Esophagus squamous epithelium (tissue), 5 donors: Measurements from ENCODE around the gene CRNKL1. TPM values are rescaled to one million over a fixed set of nuclear protein-coding genes. Genes with fewer than 3 reads are reported as not detected.

Experiments used
- DNase-seq: peaks from one replicate; lab custom pipeline; 2025; lab: John Stamatoyannopoulos, UW
- H3K27ac ChIP-seq, 4 donors: fragments of 200-600 bp; sonication (generic); one replicate each; pipeline ENCODE4 v1.5.1; 2016 to 2019; ENCODE audit warnings: mild to moderate bottlenecking in 1 of 4
- H3K27me3 ChIP-seq, 4 donors: fragments of 200-600 bp; sonication (generic); 1 replicate in 3 of 4; 2 replicates in 1 of 4; pipeline versions ENCODE4 v1.5.1 to v1.6.0; 2017 to 2021; ENCODE audit warnings: antibody characterized with exemption in 1 of 4
- H3K36me3 ChIP-seq, 3 donors: fragments of 200-600 bp; sonication (generic); one replicate each; pipeline ENCODE4 v1.5.1; 2016 to 2019
- H3K4me1 ChIP-seq, 3 donors: fragments of 200-600 bp; sonication (generic); one replicate each; pipeline ENCODE4 v1.5.1; 2017 to 2019
- H3K4me3 ChIP-seq, 4 donors: fragments of 200-600 bp; sonication (generic); 1 replicate in 3 of 4; 2 replicates in 1 of 4; pipeline ENCODE4 v1.5.1; 2016 to 2019; ENCODE audit warnings: mild to moderate bottlenecking in 2 of 4, moderate library complexity in 1 of 4
- H3K9me3 ChIP-seq, 3 donors: fragments of 200-600 bp; sonication (generic); one replicate each; pipeline ENCODE4 v1.5.1; 2016 to 2019
- POLR2A ChIP-seq, 4 donors: fragments of 450-650 bp; IDR thresholded peaks; one replicate each; pipeline ENCODE4 v1.6.1; 2017; ENCODE audit warnings: antibody characterized with exemption in 4 of 4, mild to moderate bottlenecking in 4 of 4, moderate library complexity in 3 of 4
- WGBS, 2 donors: methylation state at CpG; one replicate each; pipeline ENCODE4 v1.1.5; 2018; 5-methylcytosine and 5-hydroxymethylcytosine counted together
- intact Hi-C: fragments of 100-400 bp; cut with DNase I; formaldehyde crosslinking; loops from one replicate; pipeline ENCODE4 v1.15.0; 2022
- total RNA-seq, 4 donors: library from RNA; depleted of rRNA; stranded (reverse); fragments of >200 nt; gene quantifications; one replicate each; pipeline ENCODE4 v1.1.0, GENCODE V29; 2016
- TF ChIP-seq, protein P1 (sequence below), 6 experiments: fragments of 450-650 bp in 4 of 6; fragments of 200-600 bp in 2 of 6; sonication (generic) in 2 of 6; IDR thresholded peaks; one replicate each; pipeline ENCODE4 v1.5.1; 2016 to 2019; ENCODE audit warnings: antibody characterized with exemption in 6 of 6, mild to moderate bottlenecking in 4 of 6, moderate library complexity in 4 of 6
- donor health status: DM: yes; HTN: yes; CAD: no.

The CRNKL1 gene
- total RNA-seq, 4 donors from 2014 or later = 9.3 to 19.4 (median 15.8) TPM

DNA sequence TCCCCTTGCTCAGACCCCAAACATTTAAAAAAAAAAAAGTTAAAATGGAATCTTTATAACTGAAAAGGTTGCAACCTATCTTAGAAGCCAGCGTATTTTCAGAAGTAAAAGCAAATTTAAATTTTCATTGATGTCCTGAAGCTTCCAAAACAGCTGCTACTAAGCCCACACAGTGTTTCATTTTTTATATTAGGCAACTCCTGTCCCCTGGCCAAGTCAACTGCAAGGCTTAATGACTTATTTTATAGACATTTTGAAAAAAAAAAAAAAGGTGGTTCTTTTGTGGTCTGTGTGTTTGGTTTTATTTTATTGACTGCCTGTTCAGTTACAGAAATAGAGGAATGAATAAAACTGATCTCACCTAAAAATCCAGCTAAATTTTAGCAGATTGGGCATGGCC, 13.1 kb upstream of the CRNKL1 start:
- no peak for DNase-seq
- intact Hi-C loops = no loop called here
- Histone ChIP-seq H3K27ac (no peak overlapping the region), H3K4me1 (no peaks in the 10 kb centered on the region), H3K27me3 (peaks cover 0 to 23% (median 0%) of the 10 kb centered on the region in 4 donors), H3K9me3 (no peaks in the 10 kb centered on the region), H3K4me3 (no peak overlapping the region), H3K36me3 (no peaks in the 10 kb centered on the region)
- TF ChIP-seq, protein P1, sequence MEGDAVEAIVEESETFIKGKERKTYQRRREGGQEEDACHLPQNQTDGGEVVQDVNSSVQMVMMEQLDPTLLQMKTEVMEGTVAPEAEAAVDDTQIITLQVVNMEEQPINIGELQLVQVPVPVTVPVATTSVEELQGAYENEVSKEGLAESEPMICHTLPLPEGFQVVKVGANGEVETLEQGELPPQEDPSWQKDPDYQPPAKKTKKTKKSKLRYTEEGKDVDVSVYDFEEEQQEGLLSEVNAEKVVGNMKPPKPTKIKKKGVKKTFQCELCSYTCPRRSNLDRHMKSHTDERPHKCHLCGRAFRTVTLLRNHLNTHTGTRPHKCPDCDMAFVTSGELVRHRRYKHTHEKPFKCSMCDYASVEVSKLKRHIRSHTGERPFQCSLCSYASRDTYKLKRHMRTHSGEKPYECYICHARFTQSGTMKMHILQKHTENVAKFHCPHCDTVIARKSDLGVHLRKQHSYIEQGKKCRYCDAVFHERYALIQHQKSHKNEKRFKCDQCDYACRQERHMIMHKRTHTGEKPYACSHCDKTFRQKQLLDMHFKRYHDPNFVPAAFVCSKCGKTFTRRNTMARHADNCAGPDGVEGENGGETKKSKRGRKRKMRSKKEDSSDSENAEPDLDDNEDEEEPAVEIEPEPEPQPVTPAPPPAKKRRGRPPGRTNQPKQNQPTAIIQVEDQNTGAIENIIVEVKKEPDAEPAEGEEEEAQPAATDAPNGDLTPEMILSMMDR (IDR thresholded peaks at IDR 0.05) = no peak
- no peak for TF ChIP-seq POLR2A (IDR thresholded peaks at IDR 0.05)
- WGBS, 2 donors = 74 to 91% methylated on average over 1 of the region's 1 CpG

DNA sequence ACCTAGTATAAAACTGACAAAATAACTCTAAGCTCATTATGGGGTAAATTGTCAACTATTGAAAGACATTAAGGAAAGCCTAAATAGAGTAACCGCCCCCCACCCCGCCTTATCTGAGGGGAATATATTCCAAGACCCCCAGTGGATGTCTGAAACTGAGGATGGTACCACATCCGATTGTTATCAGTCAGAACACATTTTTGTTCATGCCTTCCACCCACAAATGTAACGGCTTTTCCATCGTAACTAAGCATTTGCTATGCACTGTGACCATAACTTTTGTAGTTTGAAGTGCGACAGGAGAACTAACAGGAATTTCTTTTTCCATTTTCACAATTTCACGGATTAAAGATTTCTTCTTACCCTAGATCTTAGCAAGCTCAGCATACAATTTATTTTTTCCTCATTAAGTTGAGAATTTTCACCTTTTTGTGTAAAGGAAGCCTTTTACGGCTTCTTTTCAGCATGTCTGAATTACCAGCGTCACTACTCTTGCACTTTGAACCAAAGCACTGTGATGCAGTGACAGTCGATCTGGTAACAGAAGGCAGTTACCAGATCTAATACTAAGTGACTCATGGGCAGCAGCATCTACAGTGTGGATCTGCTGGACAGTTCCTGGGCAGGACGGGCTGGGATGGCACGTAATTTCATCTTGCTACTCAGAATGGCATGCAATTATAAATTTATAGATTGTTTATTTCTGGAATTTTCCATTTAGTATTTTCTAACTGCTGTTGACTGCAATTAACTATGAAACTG, 11.9 kb upstream of the CRNKL1 start:
- H3K36me3 ChIP-seq = no peaks in the 10 kb centered on the region
- WGBS, 2 donors = 65 to 85% methylated on average over 12 of the region's 12 CpGs
- TF ChIP-seq POLR2A (IDR thresholded peaks at IDR 0.05) = no peak
- peaks cover 0 to 23% (median 0%) of the 10 kb centered on the region in 4 donors for H3K27me3 ChIP-seq
- intact Hi-C loops = no loop called here
- H3K27ac ChIP-seq = no peak overlapping the region
- no peaks in the 10 kb centered on the region for H3K4me1 ChIP-seq
- H3K4me3 ChIP-seq = no peak overlapping the region
- H3K9me3 ChIP-seq = no peaks in the 10 kb centered on the region
- DNase-seq = no peak

DNA sequence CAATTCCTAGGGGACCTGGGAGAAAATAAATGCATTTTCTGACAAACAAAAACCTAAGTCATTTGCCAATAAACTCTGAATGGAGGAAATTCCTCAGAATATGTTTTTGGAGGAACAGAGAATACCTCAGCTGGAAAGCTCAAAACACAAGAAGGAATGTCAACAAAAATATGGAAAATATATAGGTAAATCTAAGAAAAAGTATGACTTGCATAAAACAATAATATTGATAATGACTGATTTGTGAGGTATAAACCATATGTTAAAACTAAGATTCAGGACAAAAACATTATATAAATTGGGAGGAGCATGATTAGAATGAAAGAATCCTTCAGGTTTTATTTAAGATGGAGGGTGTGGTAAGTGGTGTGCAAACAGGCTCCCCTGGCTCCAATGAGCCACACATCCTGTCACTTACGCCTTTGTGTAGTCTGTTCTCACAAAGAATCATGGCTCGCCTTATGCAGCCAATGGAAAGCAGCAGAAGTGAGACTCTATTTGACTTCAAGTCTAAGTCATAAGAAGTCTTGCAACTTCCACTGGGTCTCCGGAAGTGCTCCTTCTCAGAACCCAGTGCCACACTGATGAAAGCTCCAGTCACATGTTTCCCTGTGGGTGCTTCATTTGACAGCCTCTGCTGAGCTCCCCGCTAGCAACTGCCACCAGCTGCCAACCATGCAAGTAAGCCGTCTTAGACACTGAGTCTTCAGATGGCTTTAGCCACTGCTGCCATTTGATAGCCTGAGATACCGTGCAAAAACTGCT, 8.2 kb upstream of the CRNKL1 start:
- intact Hi-C loops = no loop called here
- Histone ChIP-seq H3K36me3 (no peaks in the 10 kb centered on the region), H3K4me3 (no peak overlapping the region), H3K9me3 (no peaks in the 10 kb centered on the region), H3K27ac (no peak overlapping the region), H3K27me3 (peaks cover 0 to 23% (median 0%) of the 10 kb centered on the region in 4 donors), H3K4me1 (no peaks in the 10 kb centered on the region)
- TF ChIP-seq POLR2A (IDR thresholded peaks at IDR 0.05) = no peak
- TF ChIP-seq, protein P1 (IDR thresholded peaks at IDR 0.05) = no peak
- no peak for DNase-seq
- 78 to 87% methylated on average over 6 of the region's 6 CpGs for WGBS, 2 donors

DNA sequence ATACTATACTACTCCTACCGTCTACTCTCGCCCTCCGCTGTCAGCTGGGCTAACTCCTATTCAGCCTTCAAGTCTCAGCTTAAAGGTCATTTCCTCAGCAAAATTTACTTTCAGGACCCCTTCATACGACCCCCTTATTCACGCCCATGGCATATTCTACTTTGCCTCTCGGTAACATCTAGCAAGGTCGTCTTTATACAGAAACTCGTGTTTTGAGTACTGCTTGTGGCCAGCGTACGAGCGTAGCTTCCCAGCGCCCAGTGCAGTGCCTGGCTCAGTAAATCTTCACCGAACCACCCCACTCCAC, 546 bp downstream of the CRNKL1 start:
- no peak for TF ChIP-seq POLR2A (IDR thresholded peaks at IDR 0.05)
- TF ChIP-seq, protein P1 (IDR thresholded peaks at IDR 0.05) = no peak
- H3K36me3 ChIP-seq = peaks cover 10 to 37% (median 16%) of the 10 kb centered on the region in 3 donors
- no peaks in the 10 kb centered on the region for H3K27me3 ChIP-seq
- 1 to 2% methylated on average over 9 to 13 of the region's 13 CpGs for WGBS, 2 donors
- peak overlapping the region; percentile 89 to 92 (median 92) for H3K27ac ChIP-seq
- no peaks in the 10 kb centered on the region for H3K9me3 ChIP-seq
- peak overlapping the region; percentile 88 to 94 (median 90) for H3K4me3 ChIP-seq
- intact Hi-C loops = no loop called here
- peaks cover 0 to 19% (median 7%) of the 10 kb centered on the region in 3 donors for H3K4me1 ChIP-seq
- no peak for DNase-seq

DNA sequence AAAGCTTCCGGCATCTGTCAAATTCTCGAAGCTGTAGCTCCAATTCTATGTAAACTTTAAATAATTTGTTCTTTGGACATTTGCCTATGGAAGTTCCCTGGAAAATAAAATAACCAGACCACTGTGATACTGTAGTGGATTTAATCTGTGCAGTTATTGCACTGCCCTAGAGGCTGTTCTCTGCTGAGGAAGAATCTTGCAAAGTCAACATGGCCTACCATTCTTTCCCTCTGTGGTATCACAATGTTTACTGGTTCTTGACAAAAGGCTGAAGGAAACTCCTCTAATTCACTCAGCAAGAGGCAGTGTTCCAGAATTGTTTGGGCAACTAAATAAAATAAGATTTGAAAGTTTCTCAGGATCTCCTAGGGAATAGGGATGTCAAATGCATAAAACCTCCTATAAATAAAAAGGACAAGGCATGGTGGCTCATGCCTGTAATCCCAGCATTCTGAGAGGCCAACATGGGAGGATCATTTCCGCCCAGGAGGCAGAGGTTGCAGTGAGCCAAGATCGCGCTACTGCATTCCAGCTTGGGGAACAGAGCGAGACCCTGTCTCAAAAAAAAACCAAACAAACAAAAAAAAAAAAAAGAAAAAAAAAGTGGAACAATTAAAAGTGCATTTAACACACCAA, 12.4 kb downstream of the CRNKL1 start:
- peaks cover 23 to 100% (median 51%) of the 10 kb centered on the region in 3 donors for H3K36me3 ChIP-seq
- H3K9me3 ChIP-seq = no peaks in the 10 kb centered on the region
- 93 to 97% methylated on average over 5 to 6 of the region's 6 CpGs for WGBS, 2 donors
- H3K4me1 ChIP-seq = no peaks in the 10 kb centered on the region
- no peak overlapping the region for H3K4me3 ChIP-seq
- intact Hi-C loops = no loop called here
- H3K27me3 ChIP-seq = no peaks in the 10 kb centered on the region
- TF ChIP-seq POLR2A (IDR thresholded peaks at IDR 0.05) = no peak
- TF ChIP-seq, protein P1 (IDR thresholded peaks at IDR 0.05) = no peak
- no peak overlapping the region for H3K27ac ChIP-seq
- DNase-seq = no peak
